ENCODE results near the gene TAGAP. TPM values are rescaled to one million over a fixed set of nuclear protein-coding genes. Genes with fewer than 3 reads are reported as not detected.

The TAGAP gene
- total RNA-seq, 1 experiment from 2014 or later: not detected

DNA sequence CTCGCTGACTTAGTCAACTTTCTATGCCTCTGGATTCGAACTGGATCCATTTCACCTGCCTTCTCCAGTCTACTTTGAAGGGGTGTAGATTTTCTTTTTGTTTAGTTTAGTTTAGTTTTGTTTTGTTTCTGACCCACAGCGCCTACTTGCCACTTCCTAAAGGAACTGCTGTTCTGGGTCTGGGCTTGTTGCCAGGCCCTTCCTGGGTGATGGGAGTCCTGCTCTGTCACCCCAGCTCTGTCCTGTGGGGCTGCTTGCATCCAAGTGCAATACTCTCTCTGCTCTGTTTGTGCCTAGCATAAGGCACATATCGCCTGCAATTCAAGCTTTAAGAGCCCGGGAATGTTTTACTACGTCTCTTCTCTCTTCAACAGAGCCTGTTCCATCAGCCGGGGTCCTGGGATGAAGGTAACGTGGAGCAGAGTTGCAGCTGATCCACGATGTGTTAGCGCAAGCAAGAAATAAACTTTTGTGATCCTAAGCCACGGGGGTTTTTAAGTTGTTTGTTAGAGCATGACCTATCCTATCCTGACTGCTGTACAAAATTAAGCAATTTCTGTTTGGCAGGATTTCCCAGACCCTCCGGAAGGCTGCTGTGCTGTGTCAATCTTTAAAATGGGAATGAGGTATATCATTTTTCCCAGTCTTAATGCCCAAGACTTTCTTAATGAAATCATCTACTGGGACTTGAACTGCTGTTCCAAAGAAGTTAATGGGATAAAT lies 30.9 kb upstream of the TAGAP start:
- no CpG with 5 or more reads among the region's 12 CpGs for WGBS (ENCODE audit: extremely low coverage, insufficient read length, low lambda C conversion rate)
- Histone ChIP-seq H3T11ph (ENCODE audit: low read length) (no peak overlapping the region), H3K18ac (ENCODE audit: insufficient read length, low read depth, low read length) (no peak overlapping the region), H3K4me2 (ENCODE audit: insufficient read depth, insufficient read length, low read length) (no peak overlapping the region), H3K56ac (ENCODE audit: insufficient read length, low read depth, low read length) (no peak overlapping the region), H3K9ac (ENCODE audit: extremely low read depth, insufficient read length, low read length) (no peak overlapping the region), H2AK5ac (ENCODE audit: insufficient read length, low read length) (no peak overlapping the region), H2BK120ac (ENCODE audit: low read depth, low read length, poor library complexity, severe bottlenecking) (no peak overlapping the region), H2AFZ (ENCODE audit: low read length) (no peak overlapping the region), H3K79me1 (ENCODE audit: insufficient read depth, low read depth, low read length, poor library complexity, severe bottlenecking) (no peaks in the 10 kb centered on the region), H2BK15ac (ENCODE audit: low read depth, low read length) (no peak overlapping the region), H3K14ac (ENCODE audit: insufficient read depth, low read length) (no peak overlapping the region), H3K23me2 (ENCODE audit: insufficient read length, low read depth, low read length, poor library complexity, severe bottlenecking) (no peaks in the 10 kb centered on the region), H3K27me3 (ENCODE audit: insufficient read depth, low read length) (no peaks in the 10 kb centered on the region), H4K8ac (replicated peaks; ENCODE audit: insufficient read length, low read depth, low read length) (no peak overlapping the region), H4K20me1 (ENCODE audit: control insufficient read depth, insufficient read depth, insufficient read length) (no peaks in the 10 kb centered on the region), H3K9me3 (ENCODE audit: control insufficient read depth, low read depth, low read length) (no peaks in the 10 kb centered on the region), H4K91ac (ENCODE audit: insufficient read length, low read depth, low read length) (no peak overlapping the region), H3K79me2 (ENCODE audit: insufficient read depth, low read length) (no peaks in the 10 kb centered on the region), H3K23ac (ENCODE audit: insufficient read length, low read depth, low read length) (no peak overlapping the region), H2BK12ac (ENCODE audit: insufficient read length, low read depth, low read length) (no peak overlapping the region), H3K4ac (ENCODE audit: low read depth, low read length) (no peak overlapping the region), H2BK5ac (ENCODE audit: insufficient read length, low read length) (no peak overlapping the region), H4K5ac (ENCODE audit: insufficient read length, low read depth, low read length) (no peak overlapping the region), H3K27ac (ENCODE audit: insufficient read length, low read depth, low read length) (no peak overlapping the region), H2BK20ac (ENCODE audit: low read depth, low read length, poor library complexity, severe bottlenecking) (no peak overlapping the region), H3K4me1 (ENCODE audit: insufficient read depth, low read length) (no peaks in the 10 kb centered on the region)
- no peaks in the 10 kb centered on the region; a peak in 1 of 7 replicates for H3K36me3 Mint-ChIP-seq (ENCODE audit: insufficient read depth in 1 of 3, low read depth in 3 of 3)
- no peak for DNase-seq
- H3K9me3 Mint-ChIP-seq: no peaks in the 10 kb centered on the region
- TF ChIP-seq, protein P1, sequence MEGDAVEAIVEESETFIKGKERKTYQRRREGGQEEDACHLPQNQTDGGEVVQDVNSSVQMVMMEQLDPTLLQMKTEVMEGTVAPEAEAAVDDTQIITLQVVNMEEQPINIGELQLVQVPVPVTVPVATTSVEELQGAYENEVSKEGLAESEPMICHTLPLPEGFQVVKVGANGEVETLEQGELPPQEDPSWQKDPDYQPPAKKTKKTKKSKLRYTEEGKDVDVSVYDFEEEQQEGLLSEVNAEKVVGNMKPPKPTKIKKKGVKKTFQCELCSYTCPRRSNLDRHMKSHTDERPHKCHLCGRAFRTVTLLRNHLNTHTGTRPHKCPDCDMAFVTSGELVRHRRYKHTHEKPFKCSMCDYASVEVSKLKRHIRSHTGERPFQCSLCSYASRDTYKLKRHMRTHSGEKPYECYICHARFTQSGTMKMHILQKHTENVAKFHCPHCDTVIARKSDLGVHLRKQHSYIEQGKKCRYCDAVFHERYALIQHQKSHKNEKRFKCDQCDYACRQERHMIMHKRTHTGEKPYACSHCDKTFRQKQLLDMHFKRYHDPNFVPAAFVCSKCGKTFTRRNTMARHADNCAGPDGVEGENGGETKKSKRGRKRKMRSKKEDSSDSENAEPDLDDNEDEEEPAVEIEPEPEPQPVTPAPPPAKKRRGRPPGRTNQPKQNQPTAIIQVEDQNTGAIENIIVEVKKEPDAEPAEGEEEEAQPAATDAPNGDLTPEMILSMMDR (conservative IDR thresholded peaks at IDR 0.05): no peak
- peaks cover 6 to 7% of the 10 kb centered on the region in 2 experiments; a peak in 3 of 4 replicates for H3K4me1 Mint-ChIP-seq
- H3K27ac Mint-ChIP-seq: no peak overlapping the region
- H3K27me3 Mint-ChIP-seq (ENCODE audit: low read depth): peaks cover 23% of the 10 kb centered on the region
- H3K4me3 Mint-ChIP-seq: no peak overlapping the region

Data from H9 (cell line).